ENCODE data around the gene ARHGEF4.

- TF ChIP-seq CTCF (IDR thresholded peaks at IDR 0.05) (no peak), EP300 (IDR thresholded peaks at IDR 0.05) (no peak), POLR2A (IDR thresholded peaks at IDR 0.05) (no peak), POLR2AphosphoS5 (IDR thresholded peaks at IDR 0.05) (no peak)
These were observed 193.8 kb downstream of the ARHGEF4 start for GRCh38 chr2:131030478-131030971.

Measured in suprapubic skin (tissue), 4 donors.